GM12892 (cell line): Measurements from ENCODE around the gene GRID1.

Experiments used
- POLR2AphosphoS5 ChIP-seq: IDR thresholded peaks from 2 replicates; pipeline ENCODE4 v1.6.1; 2011; ENCODE audit warnings: low read depth, low read length, control low read depth
- TAF1 ChIP-seq: IDR thresholded peaks from 2 replicates; pipeline ENCODE4 v1.6.1; 2011; ENCODE audit warnings: low read depth, mild to moderate bottlenecking, control low read depth, low read length, borderline replicate concordance

DNA sequence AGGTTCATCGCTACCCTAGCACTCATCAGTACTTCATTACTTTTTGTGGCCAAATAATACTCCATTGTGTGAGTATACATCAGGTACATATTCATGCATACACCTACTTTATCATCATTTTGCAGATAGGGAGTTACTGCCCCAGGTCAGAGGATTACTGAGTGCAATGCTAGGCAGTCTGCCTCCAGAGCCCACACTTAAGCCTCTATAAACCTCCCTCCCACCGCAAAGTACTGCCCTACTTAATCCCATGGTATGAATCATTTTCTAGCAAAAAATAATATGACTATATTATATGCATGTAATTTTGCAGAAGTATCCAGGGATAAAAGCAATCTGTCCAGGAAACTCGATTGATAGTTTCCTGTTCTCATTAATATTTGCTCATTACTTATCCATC, 194.3 kb downstream of the GRID1 start:
- no peak for TF ChIP-seq TAF1
- TF ChIP-seq POLR2AphosphoS5, result no peak
